IMR-90 (cell line): ENCODE results near the gene NCBP2. TPM values are rescaled to one million over a fixed set of nuclear protein-coding genes. Genes with fewer than 3 reads are reported as not detected.

Source experiments
- ATAC-seq: fragments of 200-7000 bp; cut with Tn5 transposase; 2 replicates; pipeline ENCODE4 v1.9.1; 2020; ENCODE audit warnings: low read depth, mild to moderate bottlenecking, moderate library complexity
- BruUV-seq: library from RNA; stranded (reverse); fragments of 400-500 nt; replicated peaks from 2 replicates; lab custom pipeline; 2021; lab: Mats Ljungman, UMichigan
- CTCF ChIA-PET: fragments of 300-600 bp; formaldehyde crosslinking; extraction: SDS; loops from one replicate; lab custom pipeline; 2021; ENCODE audit warnings: antibody characterized with exemption; lab: Yijun Ruan, JAX
- POLR2A ChIA-PET: fragments of 300-600 bp; sonication (Branson Sonifier 250); formaldehyde crosslinking; loops from one replicate; lab custom pipeline; 2022; ENCODE audit warnings: antibody characterized with exemption; ENCODE audit not compliant: unreplicated experiment; lab: Charles Lee
- DNase-seq: peaks from one replicate; pipeline ENCODE4 v3.0.0; 2013
- H2AFZ ChIP-seq: replicated peaks from 2 replicates; pipeline ENCODE3; 2013; ENCODE audit warnings: low read length, mild to moderate bottlenecking; ENCODE audit not compliant: poor library complexity
- H2AK5ac ChIP-seq: 2 replicates; pipeline ENCODE4 v1.6.1; 2013; ENCODE audit warnings: low read depth, low read length, inconsistent platforms
- H2AK9ac ChIP-seq: replicated peaks from 2 replicates; pipeline ENCODE3; 2013; ENCODE audit warnings: mild to moderate bottlenecking, low read depth, low read length, moderate library complexity; ENCODE audit not compliant: poor library complexity
- H2BK120ac ChIP-seq: 2 replicates; pipeline ENCODE4 v1.6.1; 2013; ENCODE audit warnings: low read depth, low read length, inconsistent platforms
- H2BK15ac ChIP-seq: 3 replicates; pipeline ENCODE4 v1.6.1; 2013; ENCODE audit warnings: low read depth, low read length, inconsistent platforms
- H2BK20ac ChIP-seq: 2 replicates; pipeline ENCODE4 v1.6.1; 2013; ENCODE audit warnings: low read depth, mild to moderate bottlenecking, inconsistent platforms, low read length, moderate library complexity
- H2BK5ac ChIP-seq: 2 replicates; pipeline ENCODE4 v1.6.1; 2013; ENCODE audit warnings: mild to moderate bottlenecking, low read depth, low read length, inconsistent platforms; ENCODE audit not compliant: poor library complexity, severe bottlenecking
- H3K14ac ChIP-seq: replicated peaks from 2 replicates; pipeline ENCODE4 v1.6.1; 2013; ENCODE audit warnings: low read depth, low read length, inconsistent platforms
- H3K18ac ChIP-seq: 2 replicates; pipeline ENCODE4 v1.6.1; 2013; ENCODE audit warnings: low read depth, low read length, control low read depth
- H3K23ac ChIP-seq: 2 replicates; pipeline ENCODE4 v1.6.1; 2013; ENCODE audit warnings: low read depth, low read length, inconsistent platforms
- H3K27ac ChIP-seq: 2 replicates; pipeline ENCODE4 v1.5.1; 2013; ENCODE audit warnings: mild to moderate bottlenecking, control low read depth, low read length; ENCODE audit not compliant: insufficient read depth
- H3K27me3 ChIP-seq: 2 replicates; pipeline ENCODE4 v1.6.1; 2013; ENCODE audit warnings: low read length; ENCODE audit not compliant: control insufficient read depth, insufficient read depth
- H3K36me3 ChIP-seq: 2 replicates; pipeline ENCODE4 v1.6.1; 2013; ENCODE audit warnings: low read length, mixed read lengths; ENCODE audit not compliant: control insufficient read depth, insufficient read depth
- H3K4ac ChIP-seq: 2 replicates; pipeline ENCODE4 v1.6.1; 2013; ENCODE audit warnings: low read depth, low read length, inconsistent platforms
- H3K4me1 ChIP-seq: 2 replicates; pipeline ENCODE4 v1.6.1; 2013; ENCODE audit warnings: low read length, mixed read lengths; ENCODE audit not compliant: control insufficient read depth, insufficient read depth
- H3K4me2 ChIP-seq: 2 replicates; pipeline ENCODE4 v1.6.1; 2013; ENCODE audit warnings: low read depth, mild to moderate bottlenecking, control low read depth, low read length, moderate library complexity
- H3K4me3 ChIP-seq: 2 replicates; pipeline ENCODE4 v1.5.1; 2013; ENCODE audit warnings: low read depth, mild to moderate bottlenecking, control low read depth, low read length, moderate library complexity; ENCODE audit not compliant: insufficient read depth
- H3K56ac ChIP-seq: 2 replicates; pipeline ENCODE4 v1.6.1; 2013; ENCODE audit warnings: low read length, inconsistent platforms; ENCODE audit not compliant: insufficient read depth; ENCODE audit errors: extremely low read depth
- H3K79me1 ChIP-seq, 2 experiments: 2 replicates each; pipeline ENCODE4 v1.6.1; 2013; ENCODE audit warnings: low read length in 2 of 2, inconsistent platforms in 1 of 2, low read depth in 1 of 2
- H3K9ac ChIP-seq: 2 replicates; pipeline ENCODE4 v1.6.1; 2013; ENCODE audit warnings: low read depth, low read length, control low read depth
- H3K9me1 ChIP-seq: 2 replicates; pipeline ENCODE4 v1.6.1; 2013; ENCODE audit warnings: low read length, inconsistent platforms; ENCODE audit not compliant: insufficient read depth
- H3K9me3 ChIP-seq: 2 replicates; pipeline ENCODE4 v1.6.1; 2013; ENCODE audit warnings: low read length; ENCODE audit not compliant: control insufficient read depth, insufficient read depth
- H4K20me1 ChIP-seq: 2 replicates; pipeline ENCODE4 v1.6.1; 2013; ENCODE audit warnings: low read length, inconsistent platforms; ENCODE audit not compliant: insufficient read depth
- H4K5ac ChIP-seq: 2 replicates; pipeline ENCODE4 v1.6.1; 2013; ENCODE audit warnings: mild to moderate bottlenecking, low read depth, low read length, control low read depth
- H4K8ac ChIP-seq, 2 experiments: 2 replicates each; pipeline ENCODE4 v1.6.1; 2013; ENCODE audit warnings: low read depth in 2 of 2, low read length in 2 of 2, control low read depth in 1 of 2, inconsistent platforms in 1 of 2
- H4K91ac ChIP-seq: 2 replicates; pipeline ENCODE4 v1.6.1; 2013; ENCODE audit warnings: low read depth, low read length, inconsistent platforms; ENCODE audit not compliant: insufficient read depth
- BHLHE40 ChIP-seq: fragments of 150-350 bp; IDR thresholded peaks from 2 replicates; pipeline ENCODE4 v1.6.1; 2016; ENCODE audit warnings: mild to moderate bottlenecking, low read depth, low read length
- FOS ChIP-seq: fragments of 150-350 bp; IDR thresholded peaks from 2 replicates; pipeline ENCODE4 v1.6.1; 2016; ENCODE audit warnings: low read depth, low read length
- MAFK ChIP-seq: IDR thresholded peaks from 2 replicates; pipeline ENCODE4 v1.6.1; 2012; ENCODE audit warnings: low read depth, low read length, improper control_type of control experiment
- MXI1 ChIP-seq: IDR thresholded peaks from 2 replicates; pipeline ENCODE4 v1.6.1; 2012; ENCODE audit warnings: low read depth, mild to moderate bottlenecking, low read length, moderate library complexity, borderline replicate concordance
- NFE2L2 ChIP-seq: fragments of 150-350 bp; IDR thresholded peaks from 2 replicates; pipeline ENCODE4 v1.6.1; 2016; ENCODE audit warnings: low read depth, mild to moderate bottlenecking, low read length
- POLR2A ChIP-seq: IDR thresholded peaks from 2 replicates; pipeline ENCODE4 v1.6.1; 2012; ENCODE audit warnings: mild to moderate bottlenecking, low read depth, low read length
- RAD21 ChIP-seq: IDR thresholded peaks from 2 replicates; pipeline ENCODE4 v1.6.1; 2012; ENCODE audit warnings: low read length, improper control_type of control experiment
- RCOR1 ChIP-seq: IDR thresholded peaks from 2 replicates; pipeline ENCODE4 v1.6.1; 2012; ENCODE audit warnings: mild to moderate bottlenecking, low read length, improper control_type of control experiment; ENCODE audit not compliant: insufficient replicate concordance
- SMC3 ChIP-seq: fragments of 150-350 bp; IDR thresholded peaks from 2 replicates; pipeline ENCODE4 v1.6.1; 2016; ENCODE audit warnings: low read depth, mild to moderate bottlenecking, antibody characterized with exemption, low read length, moderate library complexity
- USF2 ChIP-seq: fragments of 150-350 bp; IDR thresholded peaks from 2 replicates; pipeline ENCODE4 v1.6.1; 2017; ENCODE audit warnings: mild to moderate bottlenecking, antibody characterized with exemption, low read length, low read depth
- WGBS, 2 experiments: methylation state at CpG; one replicate each; pipeline versions ENCODE4 v1.1.5 to v1.1.7; 2013; ENCODE audit warnings: missing lambda C conversion rate in 2 of 2; ENCODE audit not compliant: insufficient read length in 1 of 2; ENCODE audit errors: extremely low coverage in 2 of 2; 5-methylcytosine and 5-hydroxymethylcytosine counted together
- dilution Hi-C: fragments of 300-500 bp; cut with HindIII; formaldehyde crosslinking; loops from one replicate; pipeline ENCODE4 v1.14.3; 2018; ENCODE audit warnings: low sequenced_read_pairs; ENCODE audit not compliant: unreplicated experiment
- in situ Hi-C: fragments of 300-500 bp; cut with MboI; formaldehyde crosslinking; loops from 3 replicates; pipeline ENCODE4 v1.14.3; 2019; ENCODE audit warnings: low sequenced_read_pairs, inconsistent platforms, mixed read lengths
- intact Hi-C: fragments of 100-400 bp; cut with micrococcal nuclease; formaldehyde crosslinking; loops from 2 replicates; pipeline ENCODE4 v1.10.0; 2022
- polyA plus RNA-seq, 3 experiments: library from polyadenylated mRNA; depleted of rRNA; stranded (reverse); fragments of >200 nt; gene quantifications; 2 replicates each; pipeline ENCODE4 v1.2.3, GENCODE V29; 2012; ENCODE audit warnings: low replicate concordance in 1 of 3
- total RNA-seq: library from RNA; depleted of rRNA; stranded (reverse); fragments of >200 nt; gene quantifications from 2 replicates; pipeline ENCODE4 v1.2.3, GENCODE V29; 2012
- TF ChIP-seq, protein P1 (sequence below): fragments of 150-350 bp; IDR thresholded peaks from 2 replicates; pipeline ENCODE4 v1.6.1; 2016; ENCODE audit warnings: low read depth, mild to moderate bottlenecking, low read length, moderate library complexity, borderline replicate concordance
- TF ChIP-seq, protein P2 (sequence below): conservative IDR thresholded peaks from 2 replicates; pipeline ENCODE4 v1.5.1; 2012; ENCODE audit warnings: mild to moderate bottlenecking, low read depth, low read length, improper control_type of control experiment

The NCBP2 gene
- total and polyA plus RNA-seq, 2 of the 4 experiments (the other 2 are of a cell fraction) = 42.8 to 73.6 TPM

DNA sequence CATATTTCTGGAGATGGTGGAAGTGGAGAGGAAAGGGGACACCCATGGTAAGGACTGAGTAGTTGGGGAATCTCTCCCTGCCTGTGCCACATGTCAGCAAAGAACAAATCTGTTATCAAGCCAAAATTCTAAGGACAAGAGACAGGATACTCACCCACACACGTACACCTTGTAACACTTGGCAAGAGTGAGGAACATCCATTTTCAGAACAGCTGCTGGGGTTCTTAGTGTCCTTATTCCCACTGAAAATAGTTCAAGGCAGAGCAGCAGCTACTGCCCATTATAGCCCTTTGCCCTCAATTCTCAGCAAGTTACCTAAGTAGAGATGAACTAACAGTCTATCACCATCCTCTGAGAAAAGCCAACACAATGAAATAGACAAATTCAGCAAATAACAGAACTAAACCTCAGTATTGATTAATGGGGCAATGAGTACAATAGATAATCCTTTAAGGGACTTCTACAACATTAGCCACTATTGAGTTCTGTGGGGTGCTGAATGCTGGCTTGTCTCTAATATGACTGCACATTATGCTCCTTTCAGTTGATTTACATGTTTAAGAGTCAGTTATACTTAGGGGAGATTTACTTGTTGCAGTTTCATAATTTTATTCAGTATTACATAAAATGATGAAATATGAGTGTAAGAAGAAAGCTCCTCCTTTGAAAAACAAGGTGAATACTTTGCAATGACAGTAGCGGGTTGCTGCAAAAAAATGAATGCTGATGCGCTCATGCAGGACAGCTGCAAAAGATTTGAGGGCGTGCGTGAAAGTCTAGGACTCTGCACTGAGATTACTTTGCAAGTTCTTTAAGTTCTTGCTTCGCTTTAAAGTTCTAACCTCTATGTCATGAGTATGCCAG is 52.3 kb downstream of the NCBP2 start (continued):
- TF ChIP-seq RAD21 = no peak

DNA sequence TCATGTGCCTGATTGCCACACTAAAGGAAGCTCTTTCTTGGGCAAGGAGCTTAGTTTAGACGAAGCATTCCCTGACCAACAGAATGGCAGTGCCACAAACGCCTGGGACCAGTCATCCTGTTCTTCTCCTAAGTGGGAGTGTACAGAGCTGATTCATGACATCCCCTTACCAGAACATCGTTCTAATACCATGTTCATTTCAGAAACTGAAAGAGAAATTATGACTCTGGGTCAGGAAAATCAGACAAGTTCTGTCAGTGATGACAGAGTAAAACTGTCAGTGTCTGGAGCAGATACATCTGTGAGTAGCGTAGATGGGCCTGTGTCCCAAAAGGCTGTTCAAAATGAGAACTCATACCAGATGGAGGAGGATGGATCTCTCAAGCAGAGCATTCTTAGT is 56.2 kb downstream of the NCBP2 start:
- H2AK9ac ChIP-seq = no peak overlapping the region
- ChIA-PET CTCF (interaction anchor here (0.6 kb wide), 1 partner anchor 8 kb away, joined by 4 read pairs; no protein-coding TSS in a partner anchor), POLR2A (no interaction called here)
- ATAC-seq = no peak
- no peak overlapping the region for H3K23ac ChIP-seq
- H2BK120ac ChIP-seq = no peak overlapping the region
- H4K20me1 ChIP-seq = peaks cover 31% of the 10 kb centered on the region
- H3K9ac ChIP-seq = no peak overlapping the region
- DNase-seq = no peak
- no peak overlapping the region for H3K14ac ChIP-seq
- H3K4me1 ChIP-seq = peaks cover 2% of the 10 kb centered on the region; the same call in 1 of the 2 replicates
- H3K4ac ChIP-seq = no peak overlapping the region
- no peak overlapping the region for H4K91ac ChIP-seq
- 0 out of 2 replicates have a peak, but pooled peaks cover 4% of the 10 kb centered on the region for H3K9me1 ChIP-seq
- intact Hi-C loops = no loop called here
- H3K27me3 ChIP-seq = no peaks in the 10 kb centered on the region
- 100% methylated on average over 1 of the region's 4 CpGs; no CpG with 5 or more reads in 1 of the 2 experiments for WGBS, 2 experiments
- H3K79me1 ChIP-seq = peaks cover 27 to 57% of the 10 kb centered on the region in 2 experiments
- H2AK5ac ChIP-seq = no peak overlapping the region
- dilution Hi-C loops = no loop called here
- H2BK5ac ChIP-seq = no peak overlapping the region
- H4K5ac ChIP-seq = no peak overlapping the region
- H3K56ac ChIP-seq = no peak overlapping the region
- no peak overlapping the region for H4K8ac ChIP-seq
- no peaks in the 10 kb centered on the region for H3K9me3 ChIP-seq
- no peak overlapping the region for H3K4me3 ChIP-seq
- no peak overlapping the region for H3K27ac ChIP-seq
- no peak overlapping the region for H2AFZ ChIP-seq
- no peak overlapping the region for H2BK20ac ChIP-seq
- H2BK15ac ChIP-seq = no peak overlapping the region
- H3K4me2 ChIP-seq = no peak overlapping the region
- H3K36me3 ChIP-seq = peaks cover 18% of the 10 kb centered on the region
- BruUV-seq = no TSS peak
- no peak overlapping the region for H3K18ac ChIP-seq
- in situ Hi-C loops = no loop called here
- no peak for TF ChIP-seq RAD21
- TF ChIP-seq, protein P1, sequence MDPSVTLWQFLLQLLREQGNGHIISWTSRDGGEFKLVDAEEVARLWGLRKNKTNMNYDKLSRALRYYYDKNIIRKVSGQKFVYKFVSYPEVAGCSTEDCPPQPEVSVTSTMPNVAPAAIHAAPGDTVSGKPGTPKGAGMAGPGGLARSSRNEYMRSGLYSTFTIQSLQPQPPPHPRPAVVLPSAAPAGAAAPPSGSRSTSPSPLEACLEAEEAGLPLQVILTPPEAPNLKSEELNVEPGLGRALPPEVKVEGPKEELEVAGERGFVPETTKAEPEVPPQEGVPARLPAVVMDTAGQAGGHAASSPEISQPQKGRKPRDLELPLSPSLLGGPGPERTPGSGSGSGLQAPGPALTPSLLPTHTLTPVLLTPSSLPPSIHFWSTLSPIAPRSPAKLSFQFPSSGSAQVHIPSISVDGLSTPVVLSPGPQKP = no peak
- TF ChIP-seq POLR2A = no peak
- TF ChIP-seq NFE2L2 = no peak
- no peak for TF ChIP-seq MXI1
- no peak for TF ChIP-seq FOS
- no peak for TF ChIP-seq MAFK
- no peak for TF ChIP-seq USF2
- TF ChIP-seq, protein P2, sequence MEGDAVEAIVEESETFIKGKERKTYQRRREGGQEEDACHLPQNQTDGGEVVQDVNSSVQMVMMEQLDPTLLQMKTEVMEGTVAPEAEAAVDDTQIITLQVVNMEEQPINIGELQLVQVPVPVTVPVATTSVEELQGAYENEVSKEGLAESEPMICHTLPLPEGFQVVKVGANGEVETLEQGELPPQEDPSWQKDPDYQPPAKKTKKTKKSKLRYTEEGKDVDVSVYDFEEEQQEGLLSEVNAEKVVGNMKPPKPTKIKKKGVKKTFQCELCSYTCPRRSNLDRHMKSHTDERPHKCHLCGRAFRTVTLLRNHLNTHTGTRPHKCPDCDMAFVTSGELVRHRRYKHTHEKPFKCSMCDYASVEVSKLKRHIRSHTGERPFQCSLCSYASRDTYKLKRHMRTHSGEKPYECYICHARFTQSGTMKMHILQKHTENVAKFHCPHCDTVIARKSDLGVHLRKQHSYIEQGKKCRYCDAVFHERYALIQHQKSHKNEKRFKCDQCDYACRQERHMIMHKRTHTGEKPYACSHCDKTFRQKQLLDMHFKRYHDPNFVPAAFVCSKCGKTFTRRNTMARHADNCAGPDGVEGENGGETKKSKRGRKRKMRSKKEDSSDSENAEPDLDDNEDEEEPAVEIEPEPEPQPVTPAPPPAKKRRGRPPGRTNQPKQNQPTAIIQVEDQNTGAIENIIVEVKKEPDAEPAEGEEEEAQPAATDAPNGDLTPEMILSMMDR = no peak
- TF ChIP-seq BHLHE40 = no peak
- no peak for TF ChIP-seq RCOR1
- TF ChIP-seq SMC3 = no peak
